HCEC 1CT (cell line): ENCODE results near the gene MT1A.
"Not testable (repeated sequence)": the region's sequence is repeated elsewhere in the genome, so short reads cannot be mapped to it uniquely, and the experiment has no call there.

Experiments used
- DNase-seq: peaks from one replicate; pipeline ENCODE4 v3.0.0-alpha.2; 2017

Gene MT1A

DNA sequence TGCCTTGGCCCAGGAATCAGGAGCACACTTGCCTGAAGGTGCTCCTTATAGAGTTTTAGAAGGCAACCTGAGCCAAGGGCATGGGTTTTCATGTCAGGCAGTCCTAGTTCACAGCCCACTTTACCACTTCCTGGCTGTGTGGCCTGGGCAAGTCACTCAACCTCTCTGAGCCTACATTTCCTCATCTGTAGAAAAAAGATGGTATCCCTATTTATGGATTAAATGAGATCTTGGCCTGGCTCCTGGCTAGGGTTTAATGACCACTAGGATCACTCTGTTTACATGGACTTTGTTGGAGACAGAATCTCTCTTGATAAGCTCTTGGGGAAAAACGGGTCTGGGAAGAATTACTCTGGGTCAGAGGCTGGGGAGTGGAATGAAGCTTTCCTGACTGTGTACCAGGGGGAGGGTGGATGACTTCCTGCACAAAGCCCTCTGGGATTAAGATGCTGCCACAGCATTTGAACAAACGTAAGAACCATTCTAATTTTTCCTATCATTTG lies 27.8 kb upstream of the MT1A start:
- DNase-seq = peak; percentile 66

DNA sequence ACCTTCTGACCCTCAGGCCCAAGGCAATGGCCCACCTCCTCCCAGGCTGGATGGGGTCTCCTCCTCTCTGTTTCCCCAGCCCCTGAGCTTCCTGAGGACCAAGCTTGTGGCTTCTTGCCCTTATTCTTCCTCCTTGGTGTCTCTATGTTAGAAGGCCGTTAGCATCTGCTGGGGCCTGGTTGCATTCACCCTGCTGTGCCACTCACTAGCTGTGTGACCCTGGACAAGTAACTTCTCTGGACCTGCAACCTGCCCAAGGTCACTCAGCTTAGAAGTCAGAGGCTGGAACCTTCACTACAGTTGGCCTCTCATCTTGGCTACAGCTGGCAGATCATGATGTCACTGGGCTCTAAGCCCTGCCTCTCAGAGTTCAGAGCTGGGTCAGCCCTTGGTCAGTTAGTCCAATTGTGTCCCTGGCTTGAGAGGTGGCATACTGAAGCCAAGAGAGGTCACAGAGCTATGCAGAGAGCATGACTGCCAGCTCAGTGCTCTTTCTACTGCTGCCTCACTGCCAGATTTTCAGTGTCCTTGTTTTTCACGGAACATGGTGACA lies 27.1 kb upstream of the MT1A start:
- DNase-seq = peak; percentile 63

DNA sequence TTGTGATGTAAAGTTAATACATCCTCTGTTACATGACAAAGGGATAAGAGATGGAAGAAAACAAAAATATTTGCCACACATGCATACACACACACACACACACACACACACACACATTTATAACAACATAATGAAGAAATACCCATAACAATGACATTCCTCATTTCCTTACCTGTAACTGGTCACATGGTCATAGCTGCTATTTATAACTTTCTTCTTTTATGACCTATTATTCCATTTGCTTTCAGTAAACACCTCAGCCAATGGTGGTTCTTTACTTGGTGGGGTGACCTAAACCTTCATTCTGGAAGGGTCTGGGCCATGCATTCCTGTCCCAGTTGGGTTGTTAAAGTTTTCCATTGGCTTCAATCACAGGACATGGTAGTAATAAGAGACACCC lies 24.8 kb upstream of the MT1A start:
- no peak for DNase-seq

DNA sequence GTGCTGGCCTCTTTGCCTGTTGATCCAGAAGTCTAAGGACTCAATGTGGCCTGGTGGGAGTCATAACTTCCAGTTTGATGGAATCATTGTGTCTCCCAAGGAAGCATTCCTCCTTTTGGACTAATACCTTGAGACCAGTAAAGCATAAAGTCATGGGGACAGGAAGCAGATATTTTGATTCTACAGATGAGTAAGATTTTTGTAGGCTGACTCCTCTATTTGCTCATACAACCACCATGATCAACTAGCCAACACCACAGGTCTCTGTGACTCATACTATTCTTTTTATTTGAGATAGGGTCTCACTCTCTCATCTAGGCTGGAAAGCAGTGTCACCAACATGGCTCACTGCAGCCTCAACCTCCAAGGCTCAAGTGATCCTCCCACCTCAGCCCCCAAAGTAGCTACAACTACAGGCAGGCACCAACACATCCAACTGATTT lies 23.9 kb upstream of the MT1A start:
- DNase-seq = peak; percentile 83

DNA sequence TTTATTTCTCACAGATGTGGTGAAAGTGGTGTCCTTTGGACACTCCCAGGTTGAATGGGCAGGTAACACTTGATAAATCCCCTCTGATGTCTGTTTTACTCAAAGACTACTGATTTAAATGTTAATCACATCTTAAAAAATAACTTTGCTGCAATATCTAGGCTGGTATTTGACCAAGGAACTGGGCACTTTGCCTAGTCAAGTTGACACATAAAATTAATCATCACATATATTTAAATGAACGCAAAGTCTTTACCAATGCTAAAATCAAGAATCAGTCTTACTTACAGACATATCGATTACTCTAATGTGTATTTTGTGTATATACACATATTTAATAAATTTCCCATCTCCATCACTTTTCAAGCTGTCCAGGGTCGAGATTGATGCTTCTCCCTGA lies 23.1 kb upstream of the MT1A start:
- peak; percentile 76 for DNase-seq

DNA sequence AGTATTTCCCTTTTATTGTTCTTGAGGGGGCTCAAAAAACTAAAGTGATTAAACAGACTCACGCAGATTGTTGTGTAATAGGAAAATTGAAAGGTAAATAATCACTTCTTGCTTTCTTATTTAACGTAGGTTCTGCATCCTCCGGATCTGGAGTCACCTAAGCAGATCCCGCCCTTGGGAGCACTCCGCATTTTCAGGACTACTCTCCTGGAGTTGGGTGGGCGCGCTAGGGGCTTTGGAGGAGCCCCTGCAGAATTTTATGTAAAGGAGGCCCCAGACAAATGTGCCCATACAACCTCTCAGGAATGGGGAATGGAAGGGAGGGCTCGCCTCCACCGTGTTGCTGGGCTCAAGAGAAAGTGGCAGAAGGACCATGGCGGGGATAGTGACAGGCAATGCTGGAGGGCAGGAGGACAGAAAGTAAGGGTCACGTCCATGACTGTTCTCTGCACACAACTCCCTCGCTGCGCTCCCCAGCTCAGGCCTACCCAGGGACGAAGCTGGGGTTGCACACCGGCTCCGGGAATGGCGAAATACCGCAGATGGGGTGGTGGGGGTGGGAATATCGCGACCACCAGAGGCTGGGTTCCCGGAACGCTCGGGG lies 21.8 kb upstream of the MT1A start:
- no peak for DNase-seq

DNA sequence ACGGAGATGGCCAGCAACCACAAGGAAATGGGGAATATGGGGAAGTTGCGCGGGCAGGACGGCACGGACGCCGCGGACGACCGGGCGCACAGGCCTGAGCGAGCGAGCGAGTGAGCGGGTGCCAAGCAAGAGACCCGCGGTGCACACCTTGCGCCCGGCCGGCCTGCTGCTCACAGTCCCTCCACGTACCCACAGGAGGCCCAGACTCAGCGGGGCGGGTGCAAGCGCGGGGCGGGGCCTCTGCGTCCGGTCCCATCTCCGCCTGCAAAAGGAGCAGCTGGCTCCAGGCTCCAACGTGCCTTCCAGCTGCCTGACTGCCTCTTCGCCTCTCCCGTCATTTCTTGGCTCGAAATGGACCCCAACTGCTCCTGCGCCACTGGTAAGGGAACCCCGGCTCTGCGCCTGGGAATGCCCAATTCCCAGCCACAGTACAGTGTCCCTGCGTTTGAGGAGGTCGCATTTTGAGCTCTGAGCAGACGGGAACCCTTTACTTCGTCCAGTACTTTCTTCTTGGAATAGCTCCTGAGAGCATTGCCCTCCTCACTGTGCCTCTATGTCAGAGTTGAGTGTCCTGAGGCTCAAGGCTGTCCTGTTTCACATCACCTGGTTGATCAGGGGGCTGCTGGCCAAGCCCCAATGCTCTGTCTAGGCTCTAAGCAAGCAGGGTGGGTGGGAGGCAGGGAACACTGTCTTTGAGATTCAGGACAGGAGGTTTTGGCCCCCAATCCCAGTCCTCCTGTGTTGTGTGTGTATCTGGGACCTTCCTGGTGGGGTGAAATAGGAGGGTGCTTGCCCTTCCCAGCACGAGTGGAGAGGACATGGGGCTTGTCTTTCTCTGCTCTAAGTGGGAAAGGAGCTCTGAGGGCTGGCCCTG lies 21.0 kb upstream of the MT1A start:
- peak; percentile 81 for DNase-seq

DNA sequence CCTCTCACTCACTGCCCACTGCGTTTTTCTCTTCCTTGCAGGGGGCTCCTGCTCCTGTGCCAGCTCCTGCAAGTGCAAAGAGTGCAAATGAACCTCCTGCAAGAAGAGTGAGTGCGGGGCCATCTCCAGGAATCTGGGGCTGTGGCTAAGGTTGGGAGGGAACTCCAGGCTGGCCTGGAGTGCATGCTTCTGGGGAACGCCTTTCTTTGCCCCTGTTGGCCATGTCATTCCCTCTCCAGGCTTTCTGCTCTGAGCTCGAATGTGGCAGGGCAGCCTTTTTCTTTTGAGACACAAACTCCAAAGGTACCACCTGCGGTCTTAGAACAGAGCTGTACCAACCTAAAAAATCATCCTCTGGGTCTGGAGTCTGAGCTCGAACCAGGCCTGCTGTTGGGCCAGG lies 20.3 kb upstream of the MT1A start:
- DNase-seq = no peak

DNA sequence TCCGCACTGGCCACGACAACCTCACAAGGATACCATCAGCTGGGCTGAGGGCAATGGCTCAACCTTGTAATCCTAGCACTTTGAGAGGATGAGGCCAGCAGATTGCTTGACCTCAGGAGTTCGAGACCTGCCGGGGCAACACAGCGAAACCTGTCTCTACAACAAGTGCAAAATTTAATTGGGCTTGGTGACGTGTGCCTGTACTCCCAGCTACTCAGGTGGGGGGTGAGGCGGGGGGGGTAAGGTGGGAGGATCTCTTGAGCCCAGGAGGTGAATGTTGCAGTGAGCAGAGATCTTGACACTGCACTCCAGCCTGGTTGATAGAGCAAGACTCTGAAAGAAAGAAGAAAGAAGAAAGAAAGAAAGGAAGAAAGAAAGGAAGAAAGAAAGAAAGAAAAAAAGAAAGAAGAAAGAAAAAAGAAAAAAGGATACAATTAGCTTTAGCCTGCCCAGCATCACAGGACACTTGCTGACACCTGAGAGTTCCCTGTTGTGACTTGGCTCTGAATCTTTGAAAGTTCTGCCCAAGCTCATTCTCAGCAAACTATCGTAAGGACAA lies 18.0 kb upstream of the MT1A start:
- no peak for DNase-seq

DNA sequence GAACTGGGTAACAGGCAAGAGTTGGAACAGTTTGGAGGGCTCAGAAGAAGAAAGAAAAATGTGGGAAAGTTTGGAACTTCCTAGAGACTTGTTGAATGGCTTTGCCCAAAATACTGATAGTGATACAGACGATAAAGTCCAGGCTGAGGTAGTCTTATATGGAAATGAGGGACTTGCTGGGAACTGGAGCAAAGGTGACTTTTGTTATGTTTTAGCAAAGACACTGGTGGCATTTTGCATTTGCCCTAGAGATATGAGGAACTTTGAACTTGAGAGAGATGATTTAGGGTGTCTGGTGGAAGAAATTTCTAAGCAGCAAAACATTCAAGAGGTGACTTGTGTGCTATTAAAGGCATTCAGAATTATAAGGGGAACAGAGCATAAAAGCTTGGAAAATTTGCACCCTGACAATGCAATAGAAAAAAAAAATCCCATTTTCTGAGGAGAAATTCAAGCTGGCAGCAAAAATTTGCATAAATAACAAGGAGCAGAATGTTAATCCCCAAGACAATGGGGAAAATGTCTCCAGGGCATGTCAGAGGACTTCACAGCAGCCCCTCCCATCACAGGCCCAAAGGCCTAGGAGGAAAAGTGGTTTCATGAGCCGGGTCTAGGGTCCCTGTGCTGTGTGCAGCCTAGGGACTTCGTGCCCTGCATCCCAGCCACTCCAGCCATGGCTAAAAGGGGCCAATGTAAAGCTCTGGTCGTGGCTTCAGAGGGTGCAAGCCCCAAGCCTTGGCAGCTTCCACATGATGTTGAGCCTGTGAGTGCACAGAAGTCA lies 16.6 kb upstream of the MT1A start:
- DNase-seq = not testable (repeated sequence)

DNA sequence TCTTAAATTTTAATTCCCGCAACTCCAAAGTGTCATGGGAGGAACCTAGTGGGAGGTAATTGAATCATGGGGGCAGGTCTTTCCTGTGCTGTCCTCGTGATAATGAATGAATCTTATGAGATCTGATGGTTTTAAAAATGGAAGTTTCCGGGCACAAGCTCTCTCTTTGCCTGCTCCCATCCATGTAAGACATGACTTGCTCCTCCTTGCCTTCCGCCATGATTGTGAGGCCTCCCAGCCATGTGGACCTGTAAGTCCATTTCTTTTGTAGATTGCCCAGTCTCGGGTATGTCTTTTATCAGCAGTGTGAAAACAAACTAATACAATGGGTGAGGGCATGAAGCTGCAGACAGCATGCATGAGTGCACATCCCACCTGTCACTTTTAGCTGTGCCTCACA lies 15.3 kb upstream of the MT1A start:
- not testable (repeated sequence) for DNase-seq

DNA sequence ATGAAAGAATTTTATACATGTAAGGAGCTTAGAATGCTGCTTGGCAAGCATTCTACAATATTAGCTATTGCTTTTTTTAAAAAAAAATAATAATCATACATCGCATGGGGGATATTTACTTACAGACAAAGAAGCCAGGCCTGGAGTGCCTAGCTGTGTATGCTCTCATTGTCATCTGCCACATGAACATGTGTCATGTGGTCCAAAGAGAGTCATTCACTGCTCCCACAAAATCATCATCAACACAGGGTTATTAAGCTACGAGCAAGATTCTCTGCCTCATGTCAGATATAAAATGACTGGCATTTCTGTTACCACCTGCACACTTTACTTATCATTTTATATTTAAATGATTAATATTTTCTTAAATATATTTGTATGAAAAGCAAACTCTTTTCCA lies 14.8 kb upstream of the MT1A start:
- no peak for DNase-seq

DNA sequence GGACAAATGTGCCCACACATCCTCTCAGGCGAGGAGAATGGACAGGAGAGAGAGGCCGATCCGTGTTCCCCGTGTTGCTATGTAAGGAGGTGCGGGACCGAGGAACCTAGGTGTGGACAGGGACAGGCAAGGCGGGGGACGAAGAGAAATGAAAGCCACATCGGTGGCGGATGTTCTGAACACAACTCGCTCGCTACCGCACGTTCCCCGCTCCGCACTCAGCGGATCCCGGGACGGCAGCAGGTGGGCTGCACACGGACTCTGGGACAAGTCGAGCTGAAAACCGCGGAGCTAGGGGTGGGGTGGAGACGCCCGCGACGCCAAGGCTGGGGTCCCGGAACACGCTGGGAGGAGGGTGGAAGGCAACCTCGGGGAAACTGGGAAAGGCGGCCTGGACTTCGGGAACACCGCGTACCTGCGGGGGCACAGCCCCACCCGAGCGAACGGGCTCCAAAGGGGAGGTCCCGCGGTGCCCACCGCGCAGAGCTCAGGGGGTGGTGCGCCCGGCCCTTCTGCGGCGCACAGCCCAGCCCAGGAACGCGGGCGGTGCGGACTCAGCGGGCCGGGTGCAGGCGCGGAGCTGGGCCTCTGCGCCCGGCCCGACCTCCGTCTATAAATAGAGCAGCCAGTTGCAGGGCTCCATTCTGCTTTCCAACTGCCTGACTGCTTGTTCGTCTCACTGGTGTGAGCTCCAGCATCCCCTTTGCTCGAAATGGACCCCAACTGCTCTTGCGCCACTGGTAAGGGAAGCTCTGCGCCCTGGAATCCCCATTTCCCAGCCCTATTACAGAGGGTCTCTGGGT lies 13.1 kb upstream of the MT1A start, which contains the start of gene MT1E:
TSS of gene MT1E (plus strand) at position 642 of the 803 bp plus-strand sequence. CDS start at position 713, 71 bp downstream.
- DNase-seq = peak; percentile 85

DNA sequence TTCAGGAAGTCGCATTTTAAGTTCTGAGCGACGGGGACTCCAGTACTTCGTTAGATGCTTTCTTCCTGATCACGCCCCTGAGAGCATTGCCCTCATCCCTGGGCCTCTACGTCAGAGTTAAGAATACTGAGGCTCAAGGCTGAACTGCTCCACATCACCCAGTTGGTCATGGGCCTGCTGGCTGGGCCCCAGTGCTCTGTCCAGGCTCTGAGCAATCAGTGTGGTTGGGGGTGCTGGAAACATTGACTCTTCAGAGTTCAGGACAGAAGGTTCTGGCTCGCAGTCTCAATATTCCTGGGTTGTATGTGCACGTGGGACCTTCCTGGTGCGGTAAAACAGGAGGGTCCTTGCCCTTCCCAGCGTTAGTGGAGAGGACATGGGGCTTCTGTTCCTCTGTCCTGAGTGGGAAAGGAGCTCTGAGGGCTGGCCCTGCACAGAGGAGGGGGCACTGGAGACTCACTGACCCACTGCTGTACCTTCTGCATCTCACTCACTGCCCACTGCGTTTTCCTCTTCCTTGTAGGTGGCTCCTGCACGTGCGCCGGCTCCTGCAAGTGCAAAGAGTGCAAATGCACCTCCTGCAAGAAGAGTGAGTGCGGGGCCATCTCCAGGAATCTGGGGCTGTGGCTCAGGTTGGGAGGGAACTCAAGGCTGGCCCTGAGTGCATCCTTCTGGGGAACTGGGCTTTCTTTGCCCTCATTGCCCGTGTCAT lies 12.4 kb upstream of the MT1A start:
- peak; percentile 81 for DNase-seq

DNA sequence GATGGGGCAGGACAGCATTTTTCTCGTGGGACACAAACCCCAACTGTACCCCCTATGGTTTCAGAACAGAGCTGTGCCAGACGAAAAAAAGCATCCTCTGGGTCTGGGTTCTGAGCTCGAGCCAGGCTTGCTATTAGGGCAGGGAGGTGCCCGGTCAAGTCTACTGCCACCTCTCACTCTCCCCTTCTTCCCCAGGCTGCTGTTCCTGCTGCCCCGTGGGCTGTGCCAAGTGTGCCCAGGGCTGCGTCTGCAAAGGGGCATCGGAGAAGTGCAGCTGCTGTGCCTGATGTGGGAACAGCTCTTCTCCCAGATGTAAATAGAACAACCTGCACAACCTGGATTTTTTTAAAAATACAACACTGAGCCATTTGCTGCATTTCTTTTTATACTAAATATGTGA lies 11.8 kb upstream of the MT1A start:
- no peak for DNase-seq

DNA sequence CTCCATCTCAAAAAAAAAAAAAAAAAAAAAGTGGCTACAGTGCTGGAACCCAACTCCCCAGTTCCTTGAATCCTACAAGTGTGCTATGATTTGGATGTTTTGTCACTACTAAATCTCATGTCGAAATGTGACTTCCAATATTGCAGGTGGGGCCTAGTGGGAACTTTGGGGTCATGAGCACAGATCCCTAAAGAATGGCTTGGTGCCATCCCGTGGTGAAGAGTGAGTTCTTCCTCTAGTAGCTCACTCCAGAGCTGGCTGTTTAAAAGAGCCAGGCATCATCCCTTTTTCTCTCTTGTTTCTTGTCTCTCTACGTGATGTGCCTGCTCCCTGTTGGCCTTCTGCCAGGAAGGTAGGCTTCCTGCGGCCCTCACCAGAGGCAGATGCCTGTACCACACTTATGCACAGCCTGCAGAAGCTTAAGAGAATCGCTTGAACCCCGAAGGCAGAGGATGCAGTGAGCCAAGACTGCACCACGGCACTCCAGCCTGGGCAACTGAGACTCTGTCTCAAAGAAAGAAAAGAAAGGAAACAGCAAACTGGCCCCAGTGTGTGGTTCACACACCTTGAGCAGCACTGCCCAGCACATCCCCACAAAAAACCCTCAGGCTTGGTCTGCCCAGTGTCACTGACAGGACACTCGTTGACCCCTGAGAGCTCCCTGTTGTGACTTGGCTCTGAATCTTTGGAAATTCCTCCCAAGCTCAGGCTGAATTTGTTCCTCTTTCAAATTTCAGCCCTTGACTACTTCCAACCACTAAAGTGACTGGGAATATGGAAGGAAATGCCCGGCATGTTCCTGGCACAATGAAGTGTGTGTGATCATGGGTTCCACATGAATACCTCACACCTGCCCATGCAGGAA lies 9.7 kb upstream of the MT1A start:
- peak; percentile 23 for DNase-seq

DNA sequence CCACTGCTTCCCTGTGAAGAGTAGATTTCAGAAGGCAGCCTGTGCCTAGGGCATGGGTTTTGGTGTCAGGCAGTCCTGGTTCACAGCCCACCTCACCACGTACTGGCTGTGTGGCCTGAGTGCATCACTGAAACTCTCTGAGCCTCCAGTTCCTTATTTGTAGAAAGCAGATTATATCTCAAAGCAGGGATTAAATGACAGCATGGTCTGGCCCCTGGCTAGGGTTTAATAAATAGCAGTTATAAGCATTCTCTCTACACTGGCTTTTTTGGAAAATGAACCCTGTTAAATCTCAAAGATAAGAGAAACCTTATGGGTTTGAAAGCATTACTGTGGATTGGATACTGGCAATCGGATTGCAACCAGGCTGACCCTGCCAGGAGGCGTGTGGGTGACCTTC lies 8.9 kb upstream of the MT1A start:
- no peak for DNase-seq

DNA sequence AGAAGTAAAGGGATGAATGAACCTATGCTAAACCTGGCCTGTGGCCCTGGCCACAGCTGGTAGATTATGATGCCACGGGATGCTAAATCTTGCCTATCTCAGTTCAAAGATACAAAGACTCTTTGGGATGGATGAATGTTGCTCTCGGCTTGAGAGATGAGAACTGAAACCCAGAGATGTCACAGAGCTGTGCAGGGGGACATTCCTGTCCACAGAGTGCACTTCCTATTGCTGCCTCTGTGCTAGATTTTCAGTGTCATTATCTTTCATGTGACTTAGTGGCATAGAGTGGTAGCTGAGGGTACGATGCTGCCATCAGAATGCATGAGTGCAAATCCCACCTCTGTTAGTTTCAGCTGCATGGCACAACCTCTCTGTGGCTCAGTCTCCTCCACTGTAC lies 8.3 kb upstream of the MT1A start:
- no peak for DNase-seq

DNA sequence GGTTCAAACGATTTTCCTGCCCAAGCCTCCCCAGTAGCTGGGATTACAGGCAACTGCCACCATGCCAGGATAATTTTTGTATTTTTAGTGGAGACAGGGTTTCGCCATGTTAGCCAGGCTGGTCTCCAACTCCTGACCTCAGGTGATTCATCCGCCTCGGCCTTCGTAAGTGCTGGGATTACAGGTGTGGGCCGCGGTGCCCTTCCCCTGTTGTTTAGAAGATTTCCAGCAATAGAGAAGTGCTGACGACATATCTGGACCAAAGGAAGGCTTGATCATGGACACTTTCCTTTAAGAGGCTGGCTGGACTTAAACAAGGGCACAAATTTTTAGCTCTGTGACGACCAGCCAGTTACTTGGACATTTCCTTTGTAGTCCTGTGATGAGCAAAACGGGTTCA lies 7.3 kb upstream of the MT1A start:
- DNase-seq = no peak

DNA sequence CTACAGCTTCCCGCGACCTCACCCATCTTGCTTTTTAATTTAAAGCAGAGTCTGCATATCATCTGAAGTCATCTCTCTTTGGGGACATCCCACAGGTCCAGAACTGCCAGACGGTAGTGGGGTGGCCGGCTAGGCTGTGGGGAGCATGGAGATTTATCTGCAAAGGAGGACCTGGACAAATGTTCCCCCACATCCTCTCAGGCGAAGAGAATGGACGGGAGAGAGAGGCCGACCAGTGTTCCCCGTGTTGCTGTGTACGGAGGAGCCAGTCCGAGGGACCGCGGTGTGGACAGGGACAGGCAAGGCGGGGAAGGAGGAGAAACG lies 6.7 kb upstream of the MT1A start:
- no peak for DNase-seq
